ENCODE measurements around the gene COL1A2.

DNA sequence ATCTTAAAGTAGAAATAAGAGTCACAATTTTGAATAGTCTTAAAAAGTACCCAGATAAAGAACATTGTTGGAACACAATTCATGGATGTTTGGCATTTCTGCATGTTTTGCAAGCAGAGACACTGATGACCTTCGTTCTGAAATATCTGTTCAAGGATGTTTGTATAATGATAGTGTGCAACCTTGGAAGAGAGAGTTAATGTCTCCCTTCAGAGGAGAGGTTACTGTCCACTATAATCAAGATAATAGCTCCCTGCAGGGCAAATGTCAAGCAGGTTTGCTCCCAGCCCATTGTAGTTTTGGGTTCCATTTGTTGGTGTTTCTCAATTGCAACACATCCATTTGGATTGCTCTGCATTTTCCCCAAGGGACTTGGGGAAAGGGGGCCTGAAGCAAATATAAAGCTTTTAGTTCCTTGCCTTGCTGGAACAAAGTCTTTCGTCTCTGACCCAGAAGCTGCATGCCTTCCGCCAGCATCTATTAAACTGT, 45.2 kb downstream of the COL1A2 start:
- no peak for TF ChIP-seq POLR2A (IDR thresholded peaks at IDR 0.05; ENCODE audit: low read length)
- no peak for TF ChIP-seq MAZ (IDR thresholded peaks at IDR 0.05; ENCODE audit: borderline replicate concordance, low read depth, low read length)
- TF ChIP-seq, protein P1, sequence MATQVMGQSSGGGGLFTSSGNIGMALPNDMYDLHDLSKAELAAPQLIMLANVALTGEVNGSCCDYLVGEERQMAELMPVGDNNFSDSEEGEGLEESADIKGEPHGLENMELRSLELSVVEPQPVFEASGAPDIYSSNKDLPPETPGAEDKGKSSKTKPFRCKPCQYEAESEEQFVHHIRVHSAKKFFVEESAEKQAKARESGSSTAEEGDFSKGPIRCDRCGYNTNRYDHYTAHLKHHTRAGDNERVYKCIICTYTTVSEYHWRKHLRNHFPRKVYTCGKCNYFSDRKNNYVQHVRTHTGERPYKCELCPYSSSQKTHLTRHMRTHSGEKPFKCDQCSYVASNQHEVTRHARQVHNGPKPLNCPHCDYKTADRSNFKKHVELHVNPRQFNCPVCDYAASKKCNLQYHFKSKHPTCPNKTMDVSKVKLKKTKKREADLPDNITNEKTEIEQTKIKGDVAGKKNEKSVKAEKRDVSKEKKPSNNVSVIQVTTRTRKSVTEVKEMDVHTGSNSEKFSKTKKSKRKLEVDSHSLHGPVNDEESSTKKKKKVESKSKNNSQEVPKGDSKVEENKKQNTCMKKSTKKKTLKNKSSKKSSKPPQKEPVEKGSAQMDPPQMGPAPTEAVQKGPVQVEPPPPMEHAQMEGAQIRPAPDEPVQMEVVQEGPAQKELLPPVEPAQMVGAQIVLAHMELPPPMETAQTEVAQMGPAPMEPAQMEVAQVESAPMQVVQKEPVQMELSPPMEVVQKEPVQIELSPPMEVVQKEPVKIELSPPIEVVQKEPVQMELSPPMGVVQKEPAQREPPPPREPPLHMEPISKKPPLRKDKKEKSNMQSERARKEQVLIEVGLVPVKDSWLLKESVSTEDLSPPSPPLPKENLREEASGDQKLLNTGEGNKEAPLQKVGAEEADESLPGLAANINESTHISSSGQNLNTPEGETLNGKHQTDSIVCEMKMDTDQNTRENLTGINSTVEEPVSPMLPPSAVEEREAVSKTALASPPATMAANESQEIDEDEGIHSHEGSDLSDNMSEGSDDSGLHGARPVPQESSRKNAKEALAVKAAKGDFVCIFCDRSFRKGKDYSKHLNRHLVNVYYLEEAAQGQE (IDR thresholded peaks at IDR 0.05), result no peak
- TF ChIP-seq CTCF (IDR thresholded peaks at IDR 0.05), result no peak
- TF ChIP-seq MAFK (IDR thresholded peaks at IDR 0.05; ENCODE audit: partially characterized antibody), result no peak
- no peak for TF ChIP-seq ESRRA (IDR thresholded peaks at IDR 0.05; ENCODE audit: borderline replicate concordance, low read length)
- no peak for TF ChIP-seq CBX2 (IDR thresholded peaks at IDR 0.05; ENCODE audit: borderline replicate concordance, low read depth)
- no peak for TF ChIP-seq HDAC2 (IDR thresholded peaks at IDR 0.05)
- TF ChIP-seq, protein P2, sequence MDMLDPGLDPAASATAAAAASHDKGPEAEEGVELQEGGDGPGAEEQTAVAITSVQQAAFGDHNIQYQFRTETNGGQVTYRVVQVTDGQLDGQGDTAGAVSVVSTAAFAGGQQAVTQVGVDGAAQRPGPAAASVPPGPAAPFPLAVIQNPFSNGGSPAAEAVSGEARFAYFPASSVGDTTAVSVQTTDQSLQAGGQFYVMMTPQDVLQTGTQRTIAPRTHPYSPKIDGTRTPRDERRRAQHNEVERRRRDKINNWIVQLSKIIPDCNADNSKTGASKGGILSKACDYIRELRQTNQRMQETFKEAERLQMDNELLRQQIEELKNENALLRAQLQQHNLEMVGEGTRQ (IDR thresholded peaks at IDR 0.05), result no peak

Measured in A549 (cell line).